Ishikawa (cell line): ENCODE measurements around the gene METTL21A.

ENCODE experiments used
- CEBPB ChIP-seq: IDR thresholded peaks from 2 replicates; pipeline ENCODE4 v1.6.1; 2012
- CREB1 ChIP-seq: IDR thresholded peaks from 2 replicates; pipeline ENCODE4 v1.6.1; 2012; ENCODE audit warnings: low read depth
- EGR1 ChIP-seq: IDR thresholded peaks from 2 replicates; pipeline ENCODE4 v1.6.1; 2012
- EP300 ChIP-seq: IDR thresholded peaks from 2 replicates; pipeline ENCODE4 v1.6.1; 2012; ENCODE audit warnings: borderline replicate concordance
- FOXM1 ChIP-seq: IDR thresholded peaks from 2 replicates; pipeline ENCODE4 v1.6.1; 2012; ENCODE audit warnings: low read depth, borderline replicate concordance
- NFIC ChIP-seq: IDR thresholded peaks from 2 replicates; pipeline ENCODE4 v1.6.1; 2012
- RAD21 ChIP-seq: IDR thresholded peaks from 2 replicates; pipeline ENCODE4 v1.6.1; 2012; ENCODE audit warnings: low read depth
- TAF1 ChIP-seq: IDR thresholded peaks from 2 replicates; pipeline ENCODE4 v1.6.1; 2012; ENCODE audit warnings: low read depth, mild to moderate bottlenecking
- TCF12 ChIP-seq: IDR thresholded peaks from 2 replicates; pipeline ENCODE4 v1.6.1; 2012; ENCODE audit warnings: low read depth
- TEAD4 ChIP-seq: IDR thresholded peaks from 2 replicates; pipeline ENCODE4 v1.6.1; 2012
- YY1 ChIP-seq: IDR thresholded peaks from 2 replicates; pipeline ENCODE4 v1.6.1; 2012; ENCODE audit warnings: low read depth
- ZBTB7A ChIP-seq: IDR thresholded peaks from 2 replicates; pipeline ENCODE4 v1.6.1; 2012; ENCODE audit warnings: low read depth
- TF ChIP-seq, protein P1 (sequence below): IDR thresholded peaks from 2 replicates; pipeline ENCODE4 v1.6.1; 2012; ENCODE audit warnings: low read depth, mild to moderate bottlenecking
- TF ChIP-seq, protein P2 (sequence below): IDR thresholded peaks from 2 replicates; pipeline ENCODE4 v1.6.1; 2012
- TF ChIP-seq, protein P3 (sequence below): IDR thresholded peaks from 2 replicates; pipeline ENCODE4 v1.6.1; 2012

The METTL21A gene

DNA sequence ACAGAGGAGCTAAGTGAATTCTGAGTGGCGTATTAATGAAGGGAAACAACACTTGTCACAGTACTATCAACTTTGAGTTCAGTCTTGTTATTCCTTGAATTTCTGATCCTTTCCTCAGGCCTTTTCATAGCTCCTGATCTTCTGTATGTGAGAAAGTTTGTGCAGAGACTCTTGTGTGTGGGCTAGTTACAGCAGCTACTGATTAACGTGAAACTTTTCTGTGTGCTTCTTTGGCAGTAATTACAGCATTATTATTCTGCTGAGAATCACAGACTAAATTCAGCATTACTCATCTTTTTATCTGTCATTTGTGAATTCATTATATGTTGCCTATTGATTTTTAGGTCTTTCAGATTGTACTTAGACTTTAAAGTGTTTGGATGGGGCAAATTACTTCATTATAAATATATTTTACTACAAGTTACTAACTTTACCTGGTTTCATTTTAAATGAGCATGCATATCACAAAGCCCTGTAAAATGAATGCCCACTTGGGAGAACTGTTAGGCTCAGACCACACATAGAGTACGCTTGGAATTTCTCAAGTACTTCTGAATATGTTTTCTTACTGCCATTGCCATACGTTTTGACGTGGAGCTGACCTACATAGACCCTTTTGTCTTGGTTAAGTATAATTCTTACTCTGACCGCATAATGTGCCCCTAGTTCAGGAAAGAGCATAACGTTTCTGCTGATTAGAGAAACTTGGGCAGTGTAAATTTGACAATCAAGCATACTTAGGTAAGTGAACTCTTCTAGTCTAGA, 59.3 kb downstream of the METTL21A start:
- TF ChIP-seq, protein P1, sequence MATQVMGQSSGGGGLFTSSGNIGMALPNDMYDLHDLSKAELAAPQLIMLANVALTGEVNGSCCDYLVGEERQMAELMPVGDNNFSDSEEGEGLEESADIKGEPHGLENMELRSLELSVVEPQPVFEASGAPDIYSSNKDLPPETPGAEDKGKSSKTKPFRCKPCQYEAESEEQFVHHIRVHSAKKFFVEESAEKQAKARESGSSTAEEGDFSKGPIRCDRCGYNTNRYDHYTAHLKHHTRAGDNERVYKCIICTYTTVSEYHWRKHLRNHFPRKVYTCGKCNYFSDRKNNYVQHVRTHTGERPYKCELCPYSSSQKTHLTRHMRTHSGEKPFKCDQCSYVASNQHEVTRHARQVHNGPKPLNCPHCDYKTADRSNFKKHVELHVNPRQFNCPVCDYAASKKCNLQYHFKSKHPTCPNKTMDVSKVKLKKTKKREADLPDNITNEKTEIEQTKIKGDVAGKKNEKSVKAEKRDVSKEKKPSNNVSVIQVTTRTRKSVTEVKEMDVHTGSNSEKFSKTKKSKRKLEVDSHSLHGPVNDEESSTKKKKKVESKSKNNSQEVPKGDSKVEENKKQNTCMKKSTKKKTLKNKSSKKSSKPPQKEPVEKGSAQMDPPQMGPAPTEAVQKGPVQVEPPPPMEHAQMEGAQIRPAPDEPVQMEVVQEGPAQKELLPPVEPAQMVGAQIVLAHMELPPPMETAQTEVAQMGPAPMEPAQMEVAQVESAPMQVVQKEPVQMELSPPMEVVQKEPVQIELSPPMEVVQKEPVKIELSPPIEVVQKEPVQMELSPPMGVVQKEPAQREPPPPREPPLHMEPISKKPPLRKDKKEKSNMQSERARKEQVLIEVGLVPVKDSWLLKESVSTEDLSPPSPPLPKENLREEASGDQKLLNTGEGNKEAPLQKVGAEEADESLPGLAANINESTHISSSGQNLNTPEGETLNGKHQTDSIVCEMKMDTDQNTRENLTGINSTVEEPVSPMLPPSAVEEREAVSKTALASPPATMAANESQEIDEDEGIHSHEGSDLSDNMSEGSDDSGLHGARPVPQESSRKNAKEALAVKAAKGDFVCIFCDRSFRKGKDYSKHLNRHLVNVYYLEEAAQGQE: no peak
- TF ChIP-seq TAF1 (no peak), ZBTB7A (no peak), TEAD4 (no peak), RAD21 (no peak), FOXM1 (no peak), CEBPB (no peak), NFIC (no peak), CREB1 (no peak), YY1 (no peak), EGR1 (no peak), TCF12 (no peak), EP300 (no peak)
- TF ChIP-seq, protein P2, sequence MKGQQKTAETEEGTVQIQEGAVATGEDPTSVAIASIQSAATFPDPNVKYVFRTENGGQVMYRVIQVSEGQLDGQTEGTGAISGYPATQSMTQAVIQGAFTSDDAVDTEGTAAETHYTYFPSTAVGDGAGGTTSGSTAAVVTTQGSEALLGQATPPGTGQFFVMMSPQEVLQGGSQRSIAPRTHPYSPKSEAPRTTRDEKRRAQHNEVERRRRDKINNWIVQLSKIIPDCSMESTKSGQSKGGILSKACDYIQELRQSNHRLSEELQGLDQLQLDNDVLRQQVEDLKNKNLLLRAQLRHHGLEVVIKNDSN: no peak
- TF ChIP-seq, protein P3, sequence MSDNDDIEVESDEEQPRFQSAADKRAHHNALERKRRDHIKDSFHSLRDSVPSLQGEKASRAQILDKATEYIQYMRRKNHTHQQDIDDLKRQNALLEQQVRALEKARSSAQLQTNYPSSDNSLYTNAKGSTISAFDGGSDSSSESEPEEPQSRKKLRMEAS: no peak
